ENCODE data around the gene PDPN.

PDPN gene, protein sequence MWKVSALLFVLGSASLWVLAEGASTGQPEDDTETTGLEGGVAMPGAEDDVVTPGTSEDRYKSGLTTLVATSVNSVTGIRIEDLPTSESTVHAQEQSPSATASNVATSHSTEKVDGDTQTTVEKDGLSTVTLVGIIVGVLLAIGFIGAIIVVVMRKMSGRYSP

DNA sequence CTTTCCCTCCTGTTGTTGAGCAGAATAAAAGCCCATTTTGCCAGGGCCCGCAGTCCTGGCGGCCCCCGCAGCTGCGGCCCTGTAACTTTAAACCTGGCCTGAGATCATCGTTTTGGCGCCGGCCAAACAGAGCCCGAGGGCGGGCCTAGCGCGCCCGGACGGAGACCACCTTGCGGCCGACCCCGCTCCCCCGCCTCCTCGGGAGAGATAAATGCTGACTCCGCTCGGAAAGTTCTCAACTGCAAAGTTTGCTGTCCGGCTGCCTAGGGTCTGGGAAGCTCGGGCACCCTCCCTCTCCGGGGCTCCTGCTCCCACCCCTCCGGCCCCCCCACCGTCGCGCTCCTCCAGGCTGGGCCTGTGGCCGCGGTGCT is at the start of gene PDPN:
TSS of gene PDPN (plus strand) at position 238 of the 371 bp plus-strand sequence. CDS start 202 bp downstream, outside the sequence.
- DNase-seq (ENCODE audit: low read depth in 1 of 2, low spot score in 1 of 2): no peak
- TF ChIP-seq JUND (IDR thresholded peaks at IDR 0.05; ENCODE audit: low read depth): no peak
- in situ Hi-C loops (cut with HindIII; ENCODE audit: low pct_unique_long_range_greater_than_20kb, low sequenced_read_pairs): no loop called here

DNA sequence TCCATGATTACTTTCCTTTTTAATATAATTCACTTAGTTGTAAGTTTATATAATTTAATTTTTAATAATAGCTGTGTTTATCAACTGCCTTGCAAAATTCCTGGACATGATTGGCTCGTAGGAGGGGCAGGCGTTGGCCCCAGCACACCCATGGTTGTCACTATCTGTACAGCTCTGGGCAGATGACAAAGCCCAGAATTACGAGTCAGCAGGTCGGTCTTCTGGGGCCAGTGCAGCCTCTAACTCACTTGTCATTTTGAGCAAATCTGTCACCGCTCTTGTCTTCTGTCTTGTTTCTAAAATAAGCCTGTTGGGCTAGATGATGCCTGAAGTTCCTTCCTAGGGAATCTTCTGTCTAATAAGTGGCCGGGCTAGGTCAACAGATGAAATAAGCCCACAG is 48.4 kb upstream of the PDPN start:
- in situ Hi-C loops (cut with HindIII; ENCODE audit: low pct_unique_long_range_greater_than_20kb, low sequenced_read_pairs): no loop called here
- no peak for TF ChIP-seq JUND (IDR thresholded peaks at IDR 0.05; ENCODE audit: low read depth)
- no peak for DNase-seq (ENCODE audit: low read depth in 1 of 2, low spot score in 1 of 2)

DNA sequence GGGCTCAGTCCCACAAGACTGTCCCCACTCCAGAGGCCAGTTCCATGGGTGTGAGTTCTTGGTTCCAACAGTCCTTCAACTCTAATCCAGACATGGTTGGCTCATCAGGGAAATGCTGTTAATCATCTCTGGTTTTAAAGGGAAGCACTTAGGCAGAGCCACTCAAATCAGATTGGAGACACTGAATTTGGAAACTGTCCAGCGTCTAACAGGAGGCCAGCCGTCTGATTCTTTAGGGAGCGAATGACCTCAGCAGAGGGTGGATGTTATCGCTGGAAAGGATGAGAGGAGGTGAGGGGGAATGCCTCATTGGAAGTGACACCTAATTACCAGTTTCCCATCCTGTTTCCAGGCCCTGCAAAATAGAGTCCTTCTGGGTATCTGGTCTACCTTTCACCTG is 47.1 kb upstream of the PDPN start:
- no peak for TF ChIP-seq JUND (IDR thresholded peaks at IDR 0.05; ENCODE audit: low read depth)
- in situ Hi-C loops (cut with HindIII; ENCODE audit: low pct_unique_long_range_greater_than_20kb, low sequenced_read_pairs): no loop called here
- DNase-seq (ENCODE audit: low read depth in 1 of 2, low spot score in 1 of 2): no peak

GRCh38 chr1:13538832-13539231 is 44.8 kb upstream of the PDPN start:
- no peak for TF ChIP-seq JUND (IDR thresholded peaks at IDR 0.05; ENCODE audit: low read depth)
- in situ Hi-C loops (cut with HindIII; ENCODE audit: low pct_unique_long_range_greater_than_20kb, low sequenced_read_pairs): no loop called here

GRCh38 chr1:13539683-13540082 is 43.9 kb upstream of the PDPN start:
- in situ Hi-C loops (cut with HindIII; ENCODE audit: low pct_unique_long_range_greater_than_20kb, low sequenced_read_pairs): no loop called here
- no peak for DNase-seq (ENCODE audit: low read depth in 1 of 2, low spot score in 1 of 2)
- no peak for TF ChIP-seq JUND (IDR thresholded peaks at IDR 0.05; ENCODE audit: low read depth)

More at GRCh38 chr1:13538832-13539231, 44.8 kb upstream of the PDPN start:
- DNase-seq (ENCODE audit: low read depth in 1 of 2, low spot score in 1 of 2): no peak

DNA sequence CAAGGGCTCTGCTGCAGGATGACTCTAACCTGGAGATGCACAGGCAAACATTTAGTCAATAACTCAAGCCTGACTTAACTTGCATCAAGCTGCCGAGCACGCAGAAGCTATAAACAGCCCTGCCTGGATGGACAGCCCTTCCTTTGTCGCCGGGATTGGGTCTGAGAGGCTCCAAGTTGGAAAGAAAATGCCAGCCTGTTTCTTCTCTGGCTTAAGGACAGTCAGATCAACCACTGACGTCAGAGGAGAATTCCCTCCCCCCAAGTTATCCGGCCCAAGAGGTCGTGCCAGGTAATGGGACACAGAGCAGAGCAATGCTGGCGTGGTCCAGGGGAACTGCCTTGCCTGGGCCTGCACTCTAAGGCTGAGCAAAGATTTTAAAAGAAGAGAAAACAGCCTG is 42.8 kb upstream of the PDPN start:
- no peak for DNase-seq (ENCODE audit: low read depth in 1 of 2, low spot score in 1 of 2)
- no peak for TF ChIP-seq JUND (IDR thresholded peaks at IDR 0.05; ENCODE audit: low read depth)
- in situ Hi-C loops (cut with HindIII; ENCODE audit: low pct_unique_long_range_greater_than_20kb, low sequenced_read_pairs): no loop called here

DNA sequence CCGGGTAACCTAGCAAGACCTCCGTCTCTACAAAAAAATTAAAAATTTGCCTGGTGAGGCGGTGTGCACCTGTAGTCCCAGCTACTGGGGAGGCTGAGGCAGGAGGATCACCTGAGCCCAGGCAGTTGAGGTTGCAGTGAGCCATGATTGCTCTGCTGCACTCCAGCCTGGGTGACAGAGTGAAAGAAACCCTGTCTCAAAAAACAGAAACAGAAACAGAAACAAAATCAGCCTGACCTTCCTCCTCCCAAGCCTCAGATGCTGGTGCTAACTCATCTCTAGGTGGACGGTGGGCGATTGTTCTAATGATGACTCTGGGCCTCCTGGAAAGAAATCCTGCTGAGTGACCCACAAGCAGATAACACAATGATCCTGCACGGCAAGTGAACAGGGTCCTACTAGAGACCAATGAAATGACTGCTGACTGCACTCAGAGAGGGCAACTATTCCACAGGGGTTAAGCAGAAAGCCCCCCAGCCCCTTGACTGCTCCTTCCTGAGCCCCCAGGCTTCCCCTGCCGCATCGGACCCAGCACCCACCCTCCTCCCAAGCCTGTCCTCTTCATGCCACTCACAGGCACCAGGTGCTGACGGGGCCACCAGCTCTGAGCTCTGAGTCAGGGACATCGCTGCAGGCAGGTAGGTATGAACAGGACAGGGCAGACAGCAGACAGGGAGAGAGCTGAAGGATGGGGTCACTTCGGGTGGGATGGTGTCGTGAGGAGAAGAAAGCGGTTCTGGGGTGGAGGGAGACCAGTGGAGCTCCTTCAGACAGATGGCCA is 42.0 kb upstream of the PDPN start:
- in situ Hi-C loops (cut with HindIII; ENCODE audit: low pct_unique_long_range_greater_than_20kb, low sequenced_read_pairs): no loop called here
- DNase-seq (ENCODE audit: low read depth in 1 of 2, low spot score in 1 of 2): no peak
- no peak for TF ChIP-seq JUND (IDR thresholded peaks at IDR 0.05; ENCODE audit: low read depth)

DNA sequence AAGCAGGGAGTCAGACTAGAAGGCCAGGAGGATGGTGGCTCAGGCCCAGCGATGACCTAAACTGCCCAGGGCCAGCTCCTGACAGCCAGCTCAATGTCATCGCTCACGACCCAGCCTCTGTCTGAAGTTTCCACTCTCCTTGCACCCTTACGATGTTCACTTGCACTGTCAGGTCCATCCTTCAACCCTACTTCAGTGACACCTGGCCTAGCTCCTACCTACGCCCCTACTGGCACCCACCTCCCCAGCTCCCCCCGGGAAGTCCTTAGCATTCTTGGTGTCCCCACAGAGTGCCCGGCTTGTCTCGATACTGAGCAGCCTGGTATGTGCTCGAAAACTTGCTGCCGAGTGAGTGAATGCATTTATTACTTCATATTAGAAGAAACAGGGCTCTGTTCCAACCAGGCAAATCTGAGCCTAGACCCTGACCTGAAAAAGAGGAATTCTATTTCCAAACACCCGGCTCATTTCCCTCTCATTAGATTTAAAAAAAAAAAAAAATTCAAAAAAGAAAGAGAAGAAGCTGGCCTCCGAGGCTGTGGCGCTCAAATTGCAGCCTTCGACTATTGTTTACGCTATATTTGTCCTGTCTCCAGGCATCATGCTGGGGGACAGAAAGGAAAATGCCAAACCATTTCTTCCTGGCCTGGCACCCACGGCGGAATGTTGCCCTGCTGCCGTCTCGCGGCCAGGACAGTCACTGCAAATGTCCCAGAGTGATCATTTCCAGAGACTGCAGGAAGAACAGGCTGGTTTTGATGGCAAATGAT is 40.0 kb upstream of the PDPN start:
- peak; percentile 58 to 63 for DNase-seq (ENCODE audit: low read depth in 1 of 2, low spot score in 1 of 2)
- in situ Hi-C loops (cut with HindIII; ENCODE audit: low pct_unique_long_range_greater_than_20kb, low sequenced_read_pairs): no loop called here
- TF ChIP-seq JUND (IDR thresholded peaks at IDR 0.05; ENCODE audit: low read depth): no peak

GRCh38 chr1:13544221-13544556 is 39.4 kb upstream of the PDPN start:
- no peak for DNase-seq (ENCODE audit: low read depth in 1 of 2, low spot score in 1 of 2)
- in situ Hi-C loops (cut with HindIII; ENCODE audit: low pct_unique_long_range_greater_than_20kb, low sequenced_read_pairs): no loop called here
- no peak for TF ChIP-seq JUND (IDR thresholded peaks at IDR 0.05; ENCODE audit: low read depth)

DNA sequence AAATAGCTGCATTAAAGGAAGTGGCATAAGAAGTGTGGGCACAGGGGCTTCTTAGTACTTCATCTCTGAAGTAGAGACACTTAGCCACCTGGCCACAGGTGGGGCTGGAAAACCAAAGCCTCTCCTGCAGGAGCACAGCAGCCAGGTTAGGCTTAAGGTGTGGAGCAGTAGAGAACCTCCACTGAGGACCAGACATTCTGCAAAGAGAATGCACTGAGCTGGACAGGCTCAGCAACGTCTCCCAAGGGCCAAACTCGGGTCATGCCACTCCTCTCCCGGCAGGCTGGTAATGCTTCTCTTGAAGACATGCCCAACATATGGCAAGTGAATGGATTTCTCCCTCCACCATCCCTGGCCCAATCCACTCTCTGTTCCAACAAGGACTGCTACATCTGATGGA is 36.8 kb upstream of the PDPN start:
- TF ChIP-seq JUND (IDR thresholded peaks at IDR 0.05; ENCODE audit: low read depth): no peak
- no peak for DNase-seq (ENCODE audit: low read depth in 1 of 2, low spot score in 1 of 2)
- in situ Hi-C loops (cut with HindIII; ENCODE audit: low pct_unique_long_range_greater_than_20kb, low sequenced_read_pairs): no loop called here

- no peak for TF ChIP-seq JUND (IDR thresholded peaks at IDR 0.05; ENCODE audit: low read depth)
- DNase-seq (ENCODE audit: low read depth in 1 of 2, low spot score in 1 of 2): no peak
- in situ Hi-C loops (cut with HindIII; ENCODE audit: low pct_unique_long_range_greater_than_20kb, low sequenced_read_pairs): no loop called here
Observed at GRCh38 chr1:13548281-13548680, 35.4 kb upstream of the PDPN start.

- DNase-seq (ENCODE audit: low read depth in 1 of 2, low spot score in 1 of 2): no peak
- in situ Hi-C loops (cut with HindIII; ENCODE audit: low pct_unique_long_range_greater_than_20kb, low sequenced_read_pairs): no loop called here
- no peak for TF ChIP-seq JUND (IDR thresholded peaks at IDR 0.05; ENCODE audit: low read depth)
Observed at GRCh38 chr1:13549021-13549420, 34.6 kb upstream of the PDPN start.

GRCh38 chr1:13549521-13549920 is 34.1 kb upstream of the PDPN start:
- no peak for DNase-seq (ENCODE audit: low read depth in 1 of 2, low spot score in 1 of 2)
- in situ Hi-C loops (cut with HindIII; ENCODE audit: low pct_unique_long_range_greater_than_20kb, low sequenced_read_pairs): no loop called here
- TF ChIP-seq JUND (IDR thresholded peaks at IDR 0.05; ENCODE audit: low read depth): no peak
